WTC11 (cell line): Measurements from ENCODE around the gene ZDHHC8.

Experiments
- ATF3 ChIP-seq: sonication (generic); formaldehyde crosslinking; conservative IDR thresholded peaks from 2 replicates; pipeline ENCODE4 v1.8.1; 2022; ENCODE audit warnings: mild to moderate bottlenecking, missing genetic modification reagents
- CBFB ChIP-seq: sonication (generic); formaldehyde crosslinking; IDR thresholded peaks from 2 replicates; pipeline ENCODE4 v1.8.1; 2022; ENCODE audit warnings: mild to moderate bottlenecking, low read depth, missing genetic modification reagents
- E2F4 ChIP-seq: sonication (generic); formaldehyde crosslinking; IDR thresholded peaks from 2 replicates; pipeline ENCODE4 v1.8.1; 2022; ENCODE audit warnings: low read depth, mild to moderate bottlenecking, moderate library complexity, missing genetic modification reagents, borderline replicate concordance
- ELF4 ChIP-seq: sonication (generic); formaldehyde crosslinking; IDR thresholded peaks from 2 replicates; pipeline ENCODE4 v1.8.1; 2022; ENCODE audit warnings: low read depth, mild to moderate bottlenecking, moderate library complexity, missing genetic modification reagents
- FOXP1 ChIP-seq: sonication (generic); formaldehyde crosslinking; IDR thresholded peaks from 2 replicates; pipeline ENCODE4 v1.8.0; 2022; ENCODE audit warnings: missing genetic modification reagents, mild to moderate bottlenecking, moderate library complexity, borderline replicate concordance
- JAZF1 ChIP-seq: fragments of 250-450 bp; sonication (Bioruptor Pico); IDR thresholded peaks from 2 replicates; pipeline ENCODE4 v1.9.0; 2021; ENCODE audit warnings: moderate library complexity, mild to moderate bottlenecking, inconsistent platforms
- NR3C1 ChIP-seq: sonication (generic); formaldehyde crosslinking; conservative IDR thresholded peaks from 2 replicates; pipeline ENCODE4 v1.8.1; 2023; ENCODE audit warnings: low read depth, mild to moderate bottlenecking, missing genetic modification reagents
- TEAD1 ChIP-seq: sonication (generic); formaldehyde crosslinking; IDR thresholded peaks from 2 replicates; pipeline ENCODE4 v1.8.0; 2022; ENCODE audit warnings: mild to moderate bottlenecking, missing genetic modification reagents
- ZNF532 ChIP-seq: fragments of 250-450 bp; sonication (Bioruptor Pico); IDR thresholded peaks from 2 replicates; pipeline ENCODE4 v1.9.0; 2021; ENCODE audit warnings: mild to moderate bottlenecking, borderline replicate concordance
- TF ChIP-seq, protein P1 (sequence below): sonication (generic); formaldehyde crosslinking; IDR thresholded peaks from 2 replicates; pipeline ENCODE4 v1.8.1; 2022; ENCODE audit warnings: mild to moderate bottlenecking, missing genetic modification reagents, moderate library complexity, borderline replicate concordance
- TF ChIP-seq, protein P2 (sequence below): fragments of 200-600 bp; IDR thresholded peaks from 2 replicates; pipeline ENCODE4 v1.8.0; 2022; ENCODE audit warnings: antibody characterized with exemption
- TF ChIP-seq, protein P3 (sequence below): fragments of 250-450 bp; sonication (Bioruptor Pico); IDR thresholded peaks from 2 replicates; pipeline ENCODE4 v1.9.0; 2021; ENCODE audit warnings: moderate library complexity, mild to moderate bottlenecking, inconsistent platforms, borderline replicate concordance

DNA sequence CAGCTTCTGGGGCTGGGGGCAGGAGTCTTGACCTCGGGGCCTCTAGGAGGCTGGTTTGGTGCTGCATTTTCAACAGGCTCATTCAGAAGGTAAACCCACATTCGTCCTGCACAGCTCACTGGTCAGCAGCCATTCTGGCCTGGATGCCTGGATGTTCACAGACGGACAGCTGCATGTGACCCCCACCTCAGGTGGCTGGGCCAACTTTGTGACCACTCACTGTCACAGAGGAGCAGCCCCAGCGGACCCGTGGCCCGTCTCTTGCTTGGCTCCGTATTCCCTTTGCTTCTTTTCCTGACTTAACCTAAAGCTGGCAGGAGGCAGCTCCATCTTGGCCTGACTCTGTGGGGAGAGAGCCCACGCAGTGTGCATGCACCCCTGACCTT, 43.3 kb upstream of the ZDHHC8 start:
- TF ChIP-seq, protein P1, sequence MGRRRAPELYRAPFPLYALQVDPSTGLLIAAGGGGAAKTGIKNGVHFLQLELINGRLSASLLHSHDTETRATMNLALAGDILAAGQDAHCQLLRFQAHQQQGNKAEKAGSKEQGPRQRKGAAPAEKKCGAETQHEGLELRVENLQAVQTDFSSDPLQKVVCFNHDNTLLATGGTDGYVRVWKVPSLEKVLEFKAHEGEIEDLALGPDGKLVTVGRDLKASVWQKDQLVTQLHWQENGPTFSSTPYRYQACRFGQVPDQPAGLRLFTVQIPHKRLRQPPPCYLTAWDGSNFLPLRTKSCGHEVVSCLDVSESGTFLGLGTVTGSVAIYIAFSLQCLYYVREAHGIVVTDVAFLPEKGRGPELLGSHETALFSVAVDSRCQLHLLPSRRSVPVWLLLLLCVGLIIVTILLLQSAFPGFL: no peak
- TF ChIP-seq, protein P2, sequence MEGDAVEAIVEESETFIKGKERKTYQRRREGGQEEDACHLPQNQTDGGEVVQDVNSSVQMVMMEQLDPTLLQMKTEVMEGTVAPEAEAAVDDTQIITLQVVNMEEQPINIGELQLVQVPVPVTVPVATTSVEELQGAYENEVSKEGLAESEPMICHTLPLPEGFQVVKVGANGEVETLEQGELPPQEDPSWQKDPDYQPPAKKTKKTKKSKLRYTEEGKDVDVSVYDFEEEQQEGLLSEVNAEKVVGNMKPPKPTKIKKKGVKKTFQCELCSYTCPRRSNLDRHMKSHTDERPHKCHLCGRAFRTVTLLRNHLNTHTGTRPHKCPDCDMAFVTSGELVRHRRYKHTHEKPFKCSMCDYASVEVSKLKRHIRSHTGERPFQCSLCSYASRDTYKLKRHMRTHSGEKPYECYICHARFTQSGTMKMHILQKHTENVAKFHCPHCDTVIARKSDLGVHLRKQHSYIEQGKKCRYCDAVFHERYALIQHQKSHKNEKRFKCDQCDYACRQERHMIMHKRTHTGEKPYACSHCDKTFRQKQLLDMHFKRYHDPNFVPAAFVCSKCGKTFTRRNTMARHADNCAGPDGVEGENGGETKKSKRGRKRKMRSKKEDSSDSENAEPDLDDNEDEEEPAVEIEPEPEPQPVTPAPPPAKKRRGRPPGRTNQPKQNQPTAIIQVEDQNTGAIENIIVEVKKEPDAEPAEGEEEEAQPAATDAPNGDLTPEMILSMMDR: no peak
- no peak for TF ChIP-seq CBFB
- no peak for TF ChIP-seq JAZF1 (CRISPR knock-in tag)
- no peak for TF ChIP-seq FOXP1
- no peak for TF ChIP-seq ELF4 (CRISPR knock-in tag)
- no peak for TF ChIP-seq ZNF532 (CRISPR knock-in tag)
- no peak for TF ChIP-seq ATF3 (CRISPR knock-in tag)
- TF ChIP-seq TEAD1 (CRISPR knock-in tag): no peak
- TF ChIP-seq, protein P3, sequence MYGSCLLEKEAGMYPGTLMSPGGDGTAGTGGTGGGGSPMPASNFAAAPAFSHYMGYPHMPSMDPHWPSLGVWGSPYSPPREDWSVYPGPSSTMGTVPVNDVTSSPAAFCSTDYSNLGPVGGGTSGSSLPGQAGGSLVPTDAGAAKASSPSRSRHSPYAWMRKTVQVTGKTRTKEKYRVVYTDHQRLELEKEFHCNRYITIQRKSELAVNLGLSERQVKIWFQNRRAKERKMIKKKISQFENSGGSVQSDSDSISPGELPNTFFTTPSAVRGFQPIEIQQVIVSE (CRISPR knock-in tag): no peak
- no peak for TF ChIP-seq E2F4 (CRISPR knock-in tag)
- no peak for TF ChIP-seq NR3C1 (CRISPR knock-in tag)
